NCI-H82 (cell line): ENCODE data around the gene SUMO3.

ENCODE experiments used
- DNase-seq: peaks from one replicate; lab custom pipeline; 2025; lab: John Stamatoyannopoulos, UW

SUMO3 gene

DNA sequence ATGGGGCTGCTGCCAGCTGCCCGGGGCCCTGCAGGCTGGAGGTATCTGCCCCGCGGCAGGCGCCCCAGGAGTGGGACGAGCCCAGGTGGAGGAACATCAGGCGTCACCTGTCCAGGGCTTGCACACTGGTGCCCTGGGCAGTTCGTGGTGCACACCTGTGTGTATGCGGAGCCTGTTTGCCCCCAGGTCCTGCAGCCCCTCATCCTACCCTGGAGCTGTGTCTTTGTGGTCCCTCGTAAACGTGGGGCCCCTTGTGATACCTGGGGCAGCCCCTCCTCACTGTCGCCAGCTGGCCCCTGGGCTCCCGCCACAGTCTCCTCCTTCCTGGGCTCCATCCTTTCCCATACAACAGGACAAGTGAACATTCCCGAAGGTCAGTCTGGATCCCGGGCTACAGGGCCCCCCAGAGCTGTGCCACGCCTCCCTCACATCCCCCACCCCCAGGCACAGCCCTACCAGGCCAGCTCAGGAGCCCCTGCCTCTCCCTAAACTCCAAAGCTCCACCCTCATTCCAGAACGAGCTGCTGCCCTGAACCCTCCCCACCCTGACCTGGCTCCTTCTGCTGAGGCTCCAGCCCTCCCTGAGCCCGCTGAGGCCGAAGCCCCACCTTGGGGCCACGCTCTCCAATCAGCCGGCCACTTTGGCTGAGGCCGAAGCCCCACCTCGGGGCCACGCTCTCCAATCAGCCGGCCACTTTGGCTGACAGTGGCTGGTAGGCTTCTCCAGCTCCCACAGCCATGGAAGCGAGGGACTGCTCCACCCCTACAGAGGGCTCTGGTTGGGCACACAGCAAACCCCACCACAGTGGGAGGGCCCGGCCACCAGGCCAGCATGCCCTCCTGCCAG lies 58.9 kb downstream of the SUMO3 start:
- no peak for DNase-seq

DNA sequence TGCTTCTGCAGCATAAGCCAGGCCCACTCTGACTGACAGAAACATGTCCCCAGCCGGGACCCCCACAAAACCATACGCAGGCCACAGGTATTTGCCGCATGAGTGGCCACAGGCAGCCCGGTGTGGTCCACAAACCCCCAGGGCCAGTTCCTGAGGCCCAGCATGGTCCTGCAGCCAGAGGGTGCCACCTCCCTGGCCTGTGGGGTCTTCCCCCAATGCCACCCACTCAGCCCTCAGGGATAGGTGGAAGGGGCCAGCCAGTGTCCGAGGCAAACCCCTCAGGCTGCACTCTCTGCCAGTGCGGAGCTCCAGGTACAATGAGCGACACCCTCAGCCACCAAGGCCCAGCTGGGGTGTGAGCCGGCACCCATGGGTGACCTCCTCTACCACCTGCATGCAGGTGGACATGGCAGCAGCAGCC lies 59.7 kb downstream of the SUMO3 start:
- DNase-seq = no peak

DNA sequence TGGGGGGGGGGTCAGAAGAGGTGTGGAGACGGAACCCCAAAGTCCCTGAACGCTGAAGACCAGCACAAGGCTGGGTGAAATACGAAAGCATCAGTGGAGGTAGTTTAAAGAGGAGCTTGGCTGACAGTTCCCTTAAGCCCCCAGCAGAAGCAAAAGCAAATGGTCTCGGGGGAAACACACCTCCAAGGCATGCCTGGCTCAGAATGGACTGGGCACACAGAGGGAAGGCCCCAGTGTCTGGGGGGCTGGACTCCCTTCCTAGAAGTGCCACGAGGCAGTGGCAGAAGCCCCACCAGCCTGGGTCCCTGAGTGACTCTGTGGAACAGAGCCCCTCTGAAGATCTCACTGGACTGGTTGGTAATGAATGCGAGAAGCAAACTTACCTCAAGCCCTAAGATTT lies 60.1 kb downstream of the SUMO3 start:
- DNase-seq = no peak

DNA sequence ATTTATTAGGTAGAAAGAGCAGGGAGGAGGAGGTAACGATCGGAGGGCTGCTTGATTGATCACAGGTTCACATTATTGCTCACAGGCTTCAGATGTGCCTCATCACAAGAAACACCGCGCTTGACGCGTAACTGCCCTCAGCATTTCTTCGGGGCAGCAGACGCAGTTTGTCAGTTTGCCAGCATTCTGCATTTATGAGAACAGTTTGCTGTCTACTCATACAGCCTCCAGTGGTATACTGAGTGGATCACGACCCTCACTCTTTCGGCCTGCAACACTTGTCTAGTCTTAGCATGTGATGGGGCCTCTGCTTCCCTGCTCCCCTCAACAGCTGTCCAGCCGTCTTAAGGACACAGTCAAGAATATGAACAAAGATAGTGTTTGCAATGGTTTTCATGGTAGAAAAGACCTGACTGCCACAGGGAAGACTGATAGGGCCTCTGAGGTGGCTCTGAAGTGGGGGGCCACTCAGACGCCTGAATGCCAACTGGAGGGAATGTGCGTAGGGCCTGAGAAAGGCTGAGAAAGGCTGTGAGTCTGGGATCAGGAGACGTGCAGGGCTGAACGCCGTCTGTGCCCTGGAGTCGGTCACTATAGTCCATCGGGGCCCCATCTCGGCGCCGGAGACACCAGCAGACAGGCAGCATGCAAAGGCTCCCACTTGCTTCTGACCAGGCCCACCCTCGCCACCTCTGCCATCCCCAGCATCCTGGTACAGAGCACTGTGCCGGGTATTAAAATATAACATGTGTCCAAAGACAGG lies 61.3 kb downstream of the SUMO3 start:
- DNase-seq = no peak
